Measurements from ENCODE around the gene KYNU. TPM values are rescaled to one million over a fixed set of nuclear protein-coding genes. Genes with fewer than 3 reads are reported as not detected.

Gene KYNU
- total and polyA plus RNA-seq, 2 donors (not counting 1 experiment from before 2014, with no cell fraction given) = 0.26 to 4.6 TPM

DNA sequence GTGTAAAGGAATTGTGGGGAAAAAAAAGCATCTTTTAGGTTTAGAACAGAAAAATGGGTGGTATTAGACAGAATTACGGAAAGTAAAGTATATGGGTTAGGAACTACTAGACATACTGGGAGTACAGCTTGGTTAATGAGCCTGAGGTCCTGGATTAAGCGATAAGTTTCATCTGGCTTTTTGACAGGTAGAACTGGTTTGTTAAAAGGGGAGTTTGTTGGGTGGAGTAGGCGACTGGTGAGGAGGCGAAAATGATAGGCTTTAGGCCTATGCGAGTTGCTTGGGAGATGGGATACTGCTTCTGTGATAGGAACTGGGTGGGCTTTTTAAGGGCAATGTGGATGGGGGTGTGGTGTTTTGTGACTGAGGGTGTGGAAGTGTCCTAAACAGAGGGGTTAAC, 56.5 kb downstream of the KYNU start:
- Histone ChIP-seq H3K79me2 (ENCODE audit: control insufficient read depth, insufficient read depth, low read length) (no peaks in the 10 kb centered on the region), H3K9me3 (ENCODE audit: control insufficient read depth, insufficient read depth, low read depth, low read length) (no peaks in the 10 kb centered on the region), H2AFZ (ENCODE audit: low read length) (no peak overlapping the region), H3K27me3 (ENCODE audit: control insufficient read depth, insufficient read depth, low read length) (no peaks in the 10 kb centered on the region), H3K36me3 (ENCODE audit: control insufficient read depth, insufficient read depth, low read length) (no peaks in the 10 kb centered on the region), H3K4me1 (ENCODE audit: control insufficient read depth, extremely low read depth, insufficient read depth, low read length) (no peaks in the 10 kb centered on the region), H3K4me3 (replicated peaks in 1 of 4; ENCODE audit: control extremely low read depth in 1 of 4, insufficient read depth in 1 of 4, low read depth in 3 of 4, low read length in 4 of 4) (no peak overlapping the region), H4K20me1 (ENCODE audit: control insufficient read depth, extremely low read depth, insufficient read depth, low read length) (no peaks in the 10 kb centered on the region), H3K4me2 (ENCODE audit: extremely low read depth, insufficient read depth, low read length) (no peak overlapping the region), H3K27ac (ENCODE audit: insufficient read depth, low read length) (no peak overlapping the region), H3K9ac (ENCODE audit: insufficient read depth, low read length) (no peak overlapping the region)
- no peak for TF ChIP-seq EZH2 (IDR thresholded peaks at IDR 0.05; ENCODE audit: low read length, missing control alignments)
- TF ChIP-seq, protein P1, sequence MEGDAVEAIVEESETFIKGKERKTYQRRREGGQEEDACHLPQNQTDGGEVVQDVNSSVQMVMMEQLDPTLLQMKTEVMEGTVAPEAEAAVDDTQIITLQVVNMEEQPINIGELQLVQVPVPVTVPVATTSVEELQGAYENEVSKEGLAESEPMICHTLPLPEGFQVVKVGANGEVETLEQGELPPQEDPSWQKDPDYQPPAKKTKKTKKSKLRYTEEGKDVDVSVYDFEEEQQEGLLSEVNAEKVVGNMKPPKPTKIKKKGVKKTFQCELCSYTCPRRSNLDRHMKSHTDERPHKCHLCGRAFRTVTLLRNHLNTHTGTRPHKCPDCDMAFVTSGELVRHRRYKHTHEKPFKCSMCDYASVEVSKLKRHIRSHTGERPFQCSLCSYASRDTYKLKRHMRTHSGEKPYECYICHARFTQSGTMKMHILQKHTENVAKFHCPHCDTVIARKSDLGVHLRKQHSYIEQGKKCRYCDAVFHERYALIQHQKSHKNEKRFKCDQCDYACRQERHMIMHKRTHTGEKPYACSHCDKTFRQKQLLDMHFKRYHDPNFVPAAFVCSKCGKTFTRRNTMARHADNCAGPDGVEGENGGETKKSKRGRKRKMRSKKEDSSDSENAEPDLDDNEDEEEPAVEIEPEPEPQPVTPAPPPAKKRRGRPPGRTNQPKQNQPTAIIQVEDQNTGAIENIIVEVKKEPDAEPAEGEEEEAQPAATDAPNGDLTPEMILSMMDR (conservative IDR thresholded peaks at IDR 0.05 in 1 of 2, IDR thresholded peaks at IDR 0.05 in 1 of 2; ENCODE audit: low read depth in 1 of 2, low read length in 2 of 2) = no peak
- DNase-seq (ENCODE audit: low read depth in 2 of 2) = no peak

DNA sequence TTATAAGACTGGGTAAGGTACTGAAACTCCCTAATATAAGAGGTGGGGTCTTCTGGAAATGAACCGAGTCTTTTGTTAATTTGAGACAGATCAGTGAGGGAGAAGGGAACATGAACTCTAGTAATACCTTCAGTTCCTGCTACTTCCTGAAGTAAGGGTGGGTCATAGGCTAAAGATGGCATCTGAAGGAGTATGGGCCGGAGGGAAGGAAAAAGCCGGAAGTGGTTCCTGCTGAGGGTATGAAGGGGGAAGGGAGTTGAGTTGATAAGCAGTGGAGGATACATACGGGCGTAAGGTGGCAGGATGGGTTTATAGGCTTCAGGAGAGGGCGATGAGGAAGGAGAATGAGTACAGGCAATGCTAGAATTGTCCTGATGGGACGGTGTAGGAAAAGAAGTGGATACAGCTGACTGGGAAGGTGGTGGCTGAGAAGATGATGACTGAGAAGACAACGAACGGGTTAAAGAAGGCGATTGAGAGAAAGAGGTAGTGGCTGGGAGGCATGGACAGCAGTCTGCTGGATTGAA, 58.2 kb downstream of the KYNU start:
- no peaks in the 10 kb centered on the region for H3K9me3 ChIP-seq (ENCODE audit: control insufficient read depth, insufficient read depth, low read depth, low read length)
- no peak overlapping the region for H3K27ac ChIP-seq (ENCODE audit: insufficient read depth, low read length)
- H3K4me3 ChIP-seq (replicated peaks in 1 of 4; ENCODE audit: control extremely low read depth in 1 of 4, insufficient read depth in 1 of 4, low read depth in 3 of 4, low read length in 4 of 4) = no peak overlapping the region
- H3K79me2 ChIP-seq (ENCODE audit: control insufficient read depth, insufficient read depth, low read length) = no peaks in the 10 kb centered on the region
- H3K9ac ChIP-seq (ENCODE audit: insufficient read depth, low read length) = no peak overlapping the region
- no peak overlapping the region for H2AFZ ChIP-seq (ENCODE audit: low read length)
- no peak overlapping the region for H3K4me2 ChIP-seq (ENCODE audit: extremely low read depth, insufficient read depth, low read length)
- no peaks in the 10 kb centered on the region for H3K27me3 ChIP-seq (ENCODE audit: control insufficient read depth, insufficient read depth, low read length)
- H3K4me1 ChIP-seq (ENCODE audit: control insufficient read depth, extremely low read depth, insufficient read depth, low read length) = no peaks in the 10 kb centered on the region
- TF ChIP-seq, protein P1 (conservative IDR thresholded peaks at IDR 0.05 in 1 of 2, IDR thresholded peaks at IDR 0.05 in 1 of 2; ENCODE audit: low read depth in 1 of 2, low read length in 2 of 2) = no peak
- TF ChIP-seq EZH2 (IDR thresholded peaks at IDR 0.05; ENCODE audit: low read length, missing control alignments) = no peak
- no peaks in the 10 kb centered on the region for H4K20me1 ChIP-seq (ENCODE audit: control insufficient read depth, extremely low read depth, insufficient read depth, low read length)
- no peaks in the 10 kb centered on the region for H3K36me3 ChIP-seq (ENCODE audit: control insufficient read depth, insufficient read depth, low read length)
- DNase-seq (ENCODE audit: low read depth in 2 of 2) = no peak

DNA sequence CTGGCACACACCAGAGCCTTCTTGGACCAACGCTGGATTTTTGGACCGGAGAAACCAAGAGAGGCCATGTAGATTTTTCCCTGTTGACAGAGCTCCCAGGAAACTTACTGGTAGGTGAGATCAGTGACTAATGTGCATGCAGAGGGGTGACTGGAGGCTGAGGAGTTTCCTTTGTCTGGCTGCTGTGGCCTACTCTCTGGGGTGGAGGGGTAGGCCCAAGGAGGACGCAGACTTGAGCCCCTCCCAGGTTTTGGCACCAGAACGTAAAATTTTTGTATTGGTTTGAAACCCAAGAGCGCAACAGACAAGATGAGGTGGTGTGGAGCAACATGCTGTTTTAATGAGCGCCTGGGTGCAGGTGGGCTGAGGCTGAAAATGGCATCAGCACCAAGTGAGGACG, 59.2 kb downstream of the KYNU start:
- DNase-seq (ENCODE audit: low read depth in 2 of 2) = no peak
- no peaks in the 10 kb centered on the region for H3K27me3 ChIP-seq (ENCODE audit: control insufficient read depth, insufficient read depth, low read length)

More for the DNA sequence above, 59.2 kb downstream of the KYNU start:
- Histone ChIP-seq H2AFZ (ENCODE audit: low read length) (no peak overlapping the region), H4K20me1 (ENCODE audit: control insufficient read depth, extremely low read depth, insufficient read depth, low read length) (no peaks in the 10 kb centered on the region), H3K9me3 (ENCODE audit: control insufficient read depth, insufficient read depth, low read depth, low read length) (no peaks in the 10 kb centered on the region), H3K36me3 (ENCODE audit: control insufficient read depth, insufficient read depth, low read length) (no peaks in the 10 kb centered on the region), H3K9ac (ENCODE audit: insufficient read depth, low read length) (no peak overlapping the region), H3K4me3 (replicated peaks in 1 of 4; ENCODE audit: control extremely low read depth in 1 of 4, insufficient read depth in 1 of 4, low read depth in 3 of 4, low read length in 4 of 4) (no peak overlapping the region), H3K4me2 (ENCODE audit: extremely low read depth, insufficient read depth, low read length) (no peak overlapping the region), H3K79me2 (ENCODE audit: control insufficient read depth, insufficient read depth, low read length) (no peaks in the 10 kb centered on the region), H3K4me1 (ENCODE audit: control insufficient read depth, extremely low read depth, insufficient read depth, low read length) (no peaks in the 10 kb centered on the region), H3K27ac (ENCODE audit: insufficient read depth, low read length) (no peak overlapping the region)
- no peak for TF ChIP-seq EZH2 (IDR thresholded peaks at IDR 0.05; ENCODE audit: low read length, missing control alignments)
- TF ChIP-seq, protein P1 (conservative IDR thresholded peaks at IDR 0.05 in 1 of 2, IDR thresholded peaks at IDR 0.05 in 1 of 2; ENCODE audit: low read depth in 1 of 2, low read length in 2 of 2) = no peak

All from fibroblast of lung (primary cell).